ENCODE data around the gene CXCL17. TPM values are rescaled to one million over a fixed set of nuclear protein-coding genes. Genes with fewer than 3 reads are reported as not detected.

CXCL17 gene
- total and polyA plus RNA-seq, 12 donors, result 0.27 to 0.50 (median 0.31) TPM; not detected in 8

GRCh38 chr19:42472402-42473147 lies 29.8 kb upstream of the CXCL17 start:
- TF ChIP-seq POLR2A (IDR thresholded peaks at IDR 0.05) (no peak), CTCF (IDR thresholded peaks at IDR 0.05) (no peak)
- intact Hi-C loops (cut with DNase I), result no loop called here
- no peaks in the 10 kb centered on the region for H3K27me3 ChIP-seq
- H3K27ac ChIP-seq, result no peak overlapping the region
- no peaks in the 10 kb centered on the region for H3K9me3 ChIP-seq (replicated peaks in 1 of 3)
- no peak for DNase-seq
- WGBS, 4 donors, result 88 to 94% (median 92%) methylated on average over 7 of the region's 7 CpGs
- no peak overlapping the region for H3K4me3 ChIP-seq
- no peaks in the 10 kb centered on the region for H3K36me3 ChIP-seq (replicated peaks in 1 of 2)
- peaks cover 0 to 25% of the 10 kb centered on the region in 2 donors for H3K4me1 ChIP-seq (replicated peaks in 1 of 2)

GRCh38 chr19:42471554-42472249 lies 29.0 kb upstream of the CXCL17 start:
- 69 to 89% (median 80%) methylated on average over 7 of the region's 7 CpGs for WGBS, 4 donors
- intact Hi-C loops (cut with DNase I), result no loop called here
- no peaks in the 10 kb centered on the region for H3K27me3 ChIP-seq
- no peak for TF ChIP-seq POLR2A (IDR thresholded peaks at IDR 0.05)
- TF ChIP-seq CTCF (IDR thresholded peaks at IDR 0.05), result no peak
- no peaks in the 10 kb centered on the region for H3K36me3 ChIP-seq (replicated peaks in 1 of 2)
- no peak overlapping the region for H3K27ac ChIP-seq
- DNase-seq, result peak in 1 of 7 donors; percentile 37
- H3K4me1 ChIP-seq (replicated peaks in 1 of 2), result peaks cover 0 to 34% of the 10 kb centered on the region in 2 donors
- no peak overlapping the region for H3K4me3 ChIP-seq
- H3K9me3 ChIP-seq (replicated peaks in 1 of 3), result no peaks in the 10 kb centered on the region

- TF ChIP-seq CTCF (IDR thresholded peaks at IDR 0.05) (no peak), POLR2A (IDR thresholded peaks at IDR 0.05) (no peak)
- Histone ChIP-seq H3K4me3 (no peak overlapping the region), H3K9me3 (replicated peaks in 1 of 3) (no peaks in the 10 kb centered on the region), H3K27ac (peak overlapping the region in 2 of 5 donors; percentile 20 to 23), H3K36me3 (replicated peaks in 1 of 2) (no peaks in the 10 kb centered on the region), H3K27me3 (no peaks in the 10 kb centered on the region), H3K4me1 (replicated peaks in 1 of 2) (peaks cover 0 to 43% of the 10 kb centered on the region in 2 donors)
- intact Hi-C loops (cut with DNase I), result no loop called here
- DNase-seq, result peak in 5 of 7 donors; percentile 29 to 56 (median 37)
- 37 to 40% (median 39%) methylated on average over 8 of the region's 8 CpGs for WGBS, 4 donors
Measured at GRCh38 chr19:42469311-42470235, 26.8 kb upstream of the CXCL17 start.
